ENCODE results near the gene CAV2.

GRCh38 chr7:116525913-116526861 lies 26.6 kb downstream of the CAV2 start:
- TF ChIP-seq POLR2A (IDR thresholded peaks at IDR 0.05) (peak; percentile 79), CTCF (IDR thresholded peaks at IDR 0.05) (peak; percentile 80 to 95 (median 94)), EP300 (IDR thresholded peaks at IDR 0.05) (no peak), POLR2AphosphoS5 (IDR thresholded peaks at IDR 0.05) (peak; percentile 89)

Measured in gastroesophageal sphincter (tissue), 3 donors.